ENCODE data around the gene SHQ1.
"Not testable (repeated sequence)": the region's sequence is repeated elsewhere in the genome, so short reads cannot be mapped to it uniquely, and the experiment has no call there.

DNA sequence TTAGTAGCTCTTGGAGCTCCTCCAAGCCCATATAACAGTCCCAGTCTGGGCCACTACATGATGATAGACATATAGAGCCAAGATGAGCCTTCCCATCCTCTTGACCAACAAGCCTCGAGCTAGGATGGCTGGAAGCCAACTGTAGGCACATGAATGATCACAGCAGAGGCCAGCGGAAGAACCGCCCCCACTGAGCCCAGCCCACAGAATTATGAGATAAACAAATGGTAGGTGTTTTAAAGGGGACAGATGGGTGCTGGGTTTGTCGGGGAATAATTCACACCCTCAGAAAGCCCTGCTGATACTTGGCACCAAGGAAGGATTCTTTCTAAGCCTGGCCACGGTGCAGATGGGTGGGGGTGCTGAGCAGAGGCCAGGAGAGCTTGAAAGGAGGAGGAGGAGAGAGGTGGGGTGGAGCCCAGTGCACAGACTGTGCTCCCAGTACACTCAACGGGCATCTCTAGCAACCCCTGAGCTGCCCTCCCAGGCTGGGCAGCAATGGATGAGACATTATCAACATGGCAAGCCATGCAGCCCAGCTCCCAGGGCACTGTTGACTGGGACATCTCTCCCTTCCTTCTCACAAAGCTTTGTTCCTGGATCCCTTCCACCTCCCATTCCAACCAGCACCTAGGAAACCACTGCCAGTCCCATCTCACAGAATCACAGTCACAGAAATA lies 115.4 kb downstream of the SHQ1 start:
- TF ChIP-seq, protein P1, sequence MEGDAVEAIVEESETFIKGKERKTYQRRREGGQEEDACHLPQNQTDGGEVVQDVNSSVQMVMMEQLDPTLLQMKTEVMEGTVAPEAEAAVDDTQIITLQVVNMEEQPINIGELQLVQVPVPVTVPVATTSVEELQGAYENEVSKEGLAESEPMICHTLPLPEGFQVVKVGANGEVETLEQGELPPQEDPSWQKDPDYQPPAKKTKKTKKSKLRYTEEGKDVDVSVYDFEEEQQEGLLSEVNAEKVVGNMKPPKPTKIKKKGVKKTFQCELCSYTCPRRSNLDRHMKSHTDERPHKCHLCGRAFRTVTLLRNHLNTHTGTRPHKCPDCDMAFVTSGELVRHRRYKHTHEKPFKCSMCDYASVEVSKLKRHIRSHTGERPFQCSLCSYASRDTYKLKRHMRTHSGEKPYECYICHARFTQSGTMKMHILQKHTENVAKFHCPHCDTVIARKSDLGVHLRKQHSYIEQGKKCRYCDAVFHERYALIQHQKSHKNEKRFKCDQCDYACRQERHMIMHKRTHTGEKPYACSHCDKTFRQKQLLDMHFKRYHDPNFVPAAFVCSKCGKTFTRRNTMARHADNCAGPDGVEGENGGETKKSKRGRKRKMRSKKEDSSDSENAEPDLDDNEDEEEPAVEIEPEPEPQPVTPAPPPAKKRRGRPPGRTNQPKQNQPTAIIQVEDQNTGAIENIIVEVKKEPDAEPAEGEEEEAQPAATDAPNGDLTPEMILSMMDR (IDR thresholded peaks at IDR 0.05; ENCODE audit: insufficient read depth, low read length), result not testable (repeated sequence)
- not testable (repeated sequence) for TF ChIP-seq POLR2AphosphoS5 (IDR thresholded peaks at IDR 0.05; ENCODE audit: low read depth); GABPA (IDR thresholded peaks at IDR 0.05; ENCODE audit: low read depth); SPI1 (IDR thresholded peaks at IDR 0.05; ENCODE audit: borderline replicate concordance, low read depth)
- TF ChIP-seq, protein P2, sequence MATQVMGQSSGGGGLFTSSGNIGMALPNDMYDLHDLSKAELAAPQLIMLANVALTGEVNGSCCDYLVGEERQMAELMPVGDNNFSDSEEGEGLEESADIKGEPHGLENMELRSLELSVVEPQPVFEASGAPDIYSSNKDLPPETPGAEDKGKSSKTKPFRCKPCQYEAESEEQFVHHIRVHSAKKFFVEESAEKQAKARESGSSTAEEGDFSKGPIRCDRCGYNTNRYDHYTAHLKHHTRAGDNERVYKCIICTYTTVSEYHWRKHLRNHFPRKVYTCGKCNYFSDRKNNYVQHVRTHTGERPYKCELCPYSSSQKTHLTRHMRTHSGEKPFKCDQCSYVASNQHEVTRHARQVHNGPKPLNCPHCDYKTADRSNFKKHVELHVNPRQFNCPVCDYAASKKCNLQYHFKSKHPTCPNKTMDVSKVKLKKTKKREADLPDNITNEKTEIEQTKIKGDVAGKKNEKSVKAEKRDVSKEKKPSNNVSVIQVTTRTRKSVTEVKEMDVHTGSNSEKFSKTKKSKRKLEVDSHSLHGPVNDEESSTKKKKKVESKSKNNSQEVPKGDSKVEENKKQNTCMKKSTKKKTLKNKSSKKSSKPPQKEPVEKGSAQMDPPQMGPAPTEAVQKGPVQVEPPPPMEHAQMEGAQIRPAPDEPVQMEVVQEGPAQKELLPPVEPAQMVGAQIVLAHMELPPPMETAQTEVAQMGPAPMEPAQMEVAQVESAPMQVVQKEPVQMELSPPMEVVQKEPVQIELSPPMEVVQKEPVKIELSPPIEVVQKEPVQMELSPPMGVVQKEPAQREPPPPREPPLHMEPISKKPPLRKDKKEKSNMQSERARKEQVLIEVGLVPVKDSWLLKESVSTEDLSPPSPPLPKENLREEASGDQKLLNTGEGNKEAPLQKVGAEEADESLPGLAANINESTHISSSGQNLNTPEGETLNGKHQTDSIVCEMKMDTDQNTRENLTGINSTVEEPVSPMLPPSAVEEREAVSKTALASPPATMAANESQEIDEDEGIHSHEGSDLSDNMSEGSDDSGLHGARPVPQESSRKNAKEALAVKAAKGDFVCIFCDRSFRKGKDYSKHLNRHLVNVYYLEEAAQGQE (IDR thresholded peaks at IDR 0.05; ENCODE audit: insufficient replicate concordance, low read depth), result not testable (repeated sequence)
